Cardiac fibroblast (primary cell): ENCODE measurements around the gene UBXN6.

ENCODE experiments used
- DNase-seq, 2 donors: peaks; one replicate each; pipeline versions ENCODE4 v3.0.0 to v3.0.0-alpha.2; 2010; ENCODE audit warnings: low read depth in 2 of 2
- H3K4me3 ChIP-seq, 2 donors: replicated peaks in 1 of 2; 1 replicate in 1 of 2; 2 replicates in 1 of 2; pipeline ENCODE4 v1.5.1; 2011; ENCODE audit warnings: low read depth in 2 of 2, low read length in 2 of 2, mild to moderate bottlenecking in 2 of 2, moderate library complexity in 1 of 2
- TF ChIP-seq, protein P1 (sequence below): IDR thresholded peaks from one replicate; pipeline ENCODE4 v1.5.1; 2011; ENCODE audit warnings: low read depth, mild to moderate bottlenecking, low read length, inconsistent platforms

UBXN6 gene

GRCh38 chr19:4416268-4416667 is 41.3 kb downstream of the UBXN6 start:
- no peak for DNase-seq
- TF ChIP-seq, protein P1, sequence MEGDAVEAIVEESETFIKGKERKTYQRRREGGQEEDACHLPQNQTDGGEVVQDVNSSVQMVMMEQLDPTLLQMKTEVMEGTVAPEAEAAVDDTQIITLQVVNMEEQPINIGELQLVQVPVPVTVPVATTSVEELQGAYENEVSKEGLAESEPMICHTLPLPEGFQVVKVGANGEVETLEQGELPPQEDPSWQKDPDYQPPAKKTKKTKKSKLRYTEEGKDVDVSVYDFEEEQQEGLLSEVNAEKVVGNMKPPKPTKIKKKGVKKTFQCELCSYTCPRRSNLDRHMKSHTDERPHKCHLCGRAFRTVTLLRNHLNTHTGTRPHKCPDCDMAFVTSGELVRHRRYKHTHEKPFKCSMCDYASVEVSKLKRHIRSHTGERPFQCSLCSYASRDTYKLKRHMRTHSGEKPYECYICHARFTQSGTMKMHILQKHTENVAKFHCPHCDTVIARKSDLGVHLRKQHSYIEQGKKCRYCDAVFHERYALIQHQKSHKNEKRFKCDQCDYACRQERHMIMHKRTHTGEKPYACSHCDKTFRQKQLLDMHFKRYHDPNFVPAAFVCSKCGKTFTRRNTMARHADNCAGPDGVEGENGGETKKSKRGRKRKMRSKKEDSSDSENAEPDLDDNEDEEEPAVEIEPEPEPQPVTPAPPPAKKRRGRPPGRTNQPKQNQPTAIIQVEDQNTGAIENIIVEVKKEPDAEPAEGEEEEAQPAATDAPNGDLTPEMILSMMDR: no peak

DNA sequence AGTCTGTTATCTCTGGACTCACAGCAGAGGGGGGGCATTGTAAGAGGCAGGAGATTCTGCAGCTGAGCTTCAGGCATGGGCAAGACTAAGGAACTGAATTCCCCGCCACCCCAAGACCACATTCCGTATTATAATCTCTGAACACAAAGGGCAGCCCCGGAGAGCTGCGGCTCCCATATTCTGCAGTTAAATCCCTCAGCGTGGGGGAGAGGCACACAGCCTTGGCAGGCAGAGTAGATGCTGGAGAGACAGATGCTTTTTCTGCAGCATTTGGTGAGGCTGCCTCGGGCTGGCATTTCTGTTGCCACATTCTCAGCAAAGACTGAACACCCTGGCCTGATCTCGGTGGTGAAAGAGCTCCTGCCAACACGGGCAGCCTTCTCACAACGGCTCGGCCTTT is 42.2 kb downstream of the UBXN6 start:
- DNase-seq: peak in 1 of 2 donors; percentile 61
- H3K4me3 ChIP-seq: no peak overlapping the region
- TF ChIP-seq, protein P1: no peak

More at GRCh38 chr19:4416268-4416667, 41.3 kb downstream of the UBXN6 start:
- H3K4me3 ChIP-seq: no peak overlapping the region

DNA sequence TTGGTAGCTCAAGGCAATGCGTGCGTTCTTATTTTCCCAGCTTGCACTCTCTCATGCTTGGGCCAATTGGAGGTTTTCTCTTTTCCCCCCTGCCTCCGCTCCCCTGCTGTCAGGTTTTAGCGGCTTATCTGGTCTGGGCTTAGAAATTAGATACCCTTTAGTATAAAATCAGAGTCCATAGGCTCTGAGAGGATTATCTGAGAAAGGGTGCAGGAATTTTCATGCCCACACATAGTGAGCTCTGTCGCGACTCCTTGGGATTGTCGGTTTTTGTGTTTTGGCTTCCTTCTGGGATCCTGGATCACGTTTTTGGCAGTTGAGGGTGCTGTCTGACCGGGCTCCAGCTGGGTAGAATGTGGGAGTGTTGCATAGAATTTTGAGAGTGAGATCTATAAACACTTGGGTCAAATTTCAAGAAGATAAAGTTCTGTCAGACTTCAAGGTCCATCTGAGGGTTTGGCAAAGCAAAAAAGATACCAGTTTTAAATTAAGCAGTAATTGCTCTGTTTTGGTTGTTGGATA is 42.7 kb downstream of the UBXN6 start:
- TF ChIP-seq, protein P1: no peak

GRCh38 chr19:4414144-4414799 is 43.3 kb downstream of the UBXN6 start:
- TF ChIP-seq, protein P1: no peak

More for the DNA sequence above, 42.7 kb downstream of the UBXN6 start:
- no peak overlapping the region for H3K4me3 ChIP-seq
- DNase-seq: peak in 1 of 2 donors; percentile 57

DNA sequence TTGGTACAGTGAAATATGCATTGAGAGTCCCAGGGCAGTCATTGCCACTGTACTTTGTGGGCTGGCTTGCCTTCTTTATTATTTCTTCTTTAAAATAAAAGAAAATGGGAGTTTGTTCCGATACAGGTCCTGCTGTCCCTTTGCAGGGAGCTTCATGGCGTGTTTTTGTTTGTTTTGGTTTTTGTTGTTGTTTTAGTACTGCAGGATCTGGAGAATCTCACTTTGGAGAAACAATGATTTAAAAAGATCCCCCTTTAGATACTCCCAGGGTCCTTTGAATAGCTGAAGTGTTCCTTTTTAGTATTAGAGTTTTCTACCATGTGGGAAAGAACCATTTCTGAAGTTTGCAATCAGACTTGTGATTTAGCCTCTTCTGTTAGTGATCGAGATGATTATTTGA is 44.0 kb downstream of the UBXN6 start:
- no peak for DNase-seq
- TF ChIP-seq, protein P1: no peak
- no peak overlapping the region for H3K4me3 ChIP-seq

More at GRCh38 chr19:4414144-4414799, 43.3 kb downstream of the UBXN6 start:
- H3K4me3 ChIP-seq: no peak overlapping the region
- peak; percentile 64 to 77 for DNase-seq

DNA sequence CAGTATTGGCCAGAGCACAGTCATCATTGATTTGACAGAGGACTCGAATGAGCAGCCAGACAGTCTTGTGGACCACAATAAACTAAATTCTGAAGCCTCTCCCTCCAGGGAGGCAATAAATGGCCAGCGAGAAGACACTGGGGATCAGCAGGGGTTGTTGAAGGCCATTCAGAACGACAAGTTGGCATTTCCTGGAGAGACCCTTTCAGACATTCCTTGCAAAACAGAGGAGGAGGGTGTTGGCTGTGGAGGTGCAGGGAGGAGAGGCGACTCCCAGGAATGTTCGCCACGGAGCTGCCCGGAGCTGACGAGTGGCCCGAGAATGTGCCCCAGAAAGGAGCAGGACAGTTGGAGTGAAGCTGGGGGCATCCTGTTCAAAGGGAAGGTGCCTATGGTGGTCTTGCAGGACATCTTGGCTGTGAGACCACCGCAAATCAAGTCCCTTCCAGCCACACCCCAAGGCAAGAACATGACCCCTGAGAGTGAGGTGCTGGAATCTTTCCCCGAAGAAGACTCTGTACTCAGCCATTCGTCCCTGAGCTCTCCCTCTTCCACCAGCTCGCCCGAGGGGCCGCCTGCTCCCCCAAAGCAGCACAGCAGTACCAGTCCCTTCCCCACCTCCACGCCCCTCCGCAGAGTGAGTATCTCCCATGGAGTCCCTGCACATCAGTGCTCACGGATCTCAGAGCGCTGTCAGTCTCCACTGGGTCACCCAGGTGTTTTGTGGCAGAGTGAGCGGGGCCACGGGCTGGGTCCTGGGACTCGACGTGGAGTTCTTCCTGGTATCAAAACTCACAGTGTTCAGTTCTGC is 48.3 kb downstream of the UBXN6 start:
- TF ChIP-seq, protein P1: no peak
- DNase-seq: no peak
- H3K4me3 ChIP-seq: no peak overlapping the region
